HG02678 (cell line): Measurements from ENCODE around the gene ATAD3A.

Experiments
- ATAC-seq: cut with Tn5 transposase; IDR thresholded peaks from one replicate; pipeline ENCODE4 v1.9.1; 2021; ENCODE audit warnings: mild to moderate bottlenecking, moderate library complexity; ENCODE audit not compliant: unreplicated experiment

ATAD3A gene

GRCh38 chr1:1574721-1575537 is 63.0 kb downstream of the ATAD3A start, which contains the start of gene SSU72:
SSU72 (minus strand) TSS chr1:1574863; CDS start chr1:1574557, 306 bp downstream.
- peak; percentile 81 for ATAC-seq

GRCh38 chr1:1577367-1578011 is 65.5 kb downstream of the ATAD3A start:
- no peak for ATAC-seq

- ATAC-seq, result no peak
Observed at GRCh38 chr1:1578371-1578940, 66.5 kb downstream of the ATAD3A start.

- ATAC-seq, result no peak
Observed at GRCh38 chr1:1582585-1583346, 70.8 kb downstream of the ATAD3A start.

GRCh38 chr1:1583347-1584010 is 71.5 kb downstream of the ATAD3A start:
- ATAC-seq, result no peak
